GM13977 (cell line): ENCODE measurements around the gene ZNF362.

ENCODE experiments used
- DNase-seq: peaks from one replicate; pipeline ENCODE4 v3.0.0; 2012; ENCODE audit warnings: low spot score
- in situ Hi-C: fragments of 300-500 bp; cut with MboI; formaldehyde crosslinking; loops from one replicate; pipeline ENCODE4 v1.12.0; 2022; ENCODE audit warnings: low sequenced_read_pairs, low pct_unique_long_range_greater_than_20kb, mixed read lengths, inconsistent platforms; ENCODE audit not compliant: unreplicated experiment
- TF ChIP-seq, protein P1 (sequence below): IDR thresholded peaks from 2 replicates; pipeline ENCODE4 v1.5.1; 2012; ENCODE audit warnings: mild to moderate bottlenecking, control low read depth; ENCODE audit not compliant: insufficient read depth; ENCODE audit errors: extremely low read depth, missing control alignments

ZNF362 gene

GRCh38 chr1:33317354-33317753 is 61.1 kb downstream of the ZNF362 start:
- TF ChIP-seq, protein P1, sequence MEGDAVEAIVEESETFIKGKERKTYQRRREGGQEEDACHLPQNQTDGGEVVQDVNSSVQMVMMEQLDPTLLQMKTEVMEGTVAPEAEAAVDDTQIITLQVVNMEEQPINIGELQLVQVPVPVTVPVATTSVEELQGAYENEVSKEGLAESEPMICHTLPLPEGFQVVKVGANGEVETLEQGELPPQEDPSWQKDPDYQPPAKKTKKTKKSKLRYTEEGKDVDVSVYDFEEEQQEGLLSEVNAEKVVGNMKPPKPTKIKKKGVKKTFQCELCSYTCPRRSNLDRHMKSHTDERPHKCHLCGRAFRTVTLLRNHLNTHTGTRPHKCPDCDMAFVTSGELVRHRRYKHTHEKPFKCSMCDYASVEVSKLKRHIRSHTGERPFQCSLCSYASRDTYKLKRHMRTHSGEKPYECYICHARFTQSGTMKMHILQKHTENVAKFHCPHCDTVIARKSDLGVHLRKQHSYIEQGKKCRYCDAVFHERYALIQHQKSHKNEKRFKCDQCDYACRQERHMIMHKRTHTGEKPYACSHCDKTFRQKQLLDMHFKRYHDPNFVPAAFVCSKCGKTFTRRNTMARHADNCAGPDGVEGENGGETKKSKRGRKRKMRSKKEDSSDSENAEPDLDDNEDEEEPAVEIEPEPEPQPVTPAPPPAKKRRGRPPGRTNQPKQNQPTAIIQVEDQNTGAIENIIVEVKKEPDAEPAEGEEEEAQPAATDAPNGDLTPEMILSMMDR = no peak
- no peak for DNase-seq
- in situ Hi-C loops = no loop called here

GRCh38 chr1:33317946-33318345 is 61.7 kb downstream of the ZNF362 start:
- TF ChIP-seq, protein P1 = no peak
- in situ Hi-C loops = no loop called here
- no peak for DNase-seq

DNA sequence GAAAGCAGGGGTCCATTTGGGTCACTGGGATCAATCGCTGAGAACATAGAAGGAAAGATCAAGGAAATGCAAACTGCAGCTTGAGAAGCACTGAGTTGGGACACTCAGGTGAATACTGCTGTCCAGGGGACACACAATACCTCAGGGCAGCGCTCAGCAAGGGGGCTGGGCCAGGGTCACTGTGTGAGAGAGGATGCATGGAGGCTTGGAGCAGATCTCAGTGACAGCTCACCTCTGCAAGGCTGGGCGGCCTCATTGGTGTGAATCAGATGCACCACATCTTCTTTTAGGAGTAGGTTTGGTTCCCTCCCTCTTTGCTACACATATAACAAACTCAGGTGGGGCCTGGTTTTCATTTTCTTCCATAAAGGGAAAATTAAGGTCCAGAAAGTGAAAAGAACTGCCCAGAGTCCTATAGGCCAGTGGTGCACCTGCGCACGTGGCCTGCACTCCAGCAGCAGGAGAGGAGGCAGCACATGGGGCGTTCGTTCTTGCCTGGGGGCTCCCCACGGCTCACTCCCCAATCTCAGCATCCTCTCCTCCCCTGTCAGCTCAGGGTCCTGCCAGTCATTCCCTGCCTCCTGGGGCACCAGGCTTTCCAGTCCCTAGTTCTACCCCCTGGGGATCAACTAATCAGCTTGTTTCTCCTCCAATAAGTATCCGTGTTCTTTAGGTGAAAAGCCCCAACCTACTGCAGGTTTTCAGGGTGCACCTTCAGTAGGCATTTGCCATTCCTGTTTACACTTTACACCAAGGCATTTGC is 63.1 kb downstream of the ZNF362 start:
- in situ Hi-C loops = no loop called here
- no peak for DNase-seq
- TF ChIP-seq, protein P1 = no peak

- in situ Hi-C loops = no loop called here
- TF ChIP-seq, protein P1 = no peak
- DNase-seq = no peak
These were observed 63.8 kb downstream of the ZNF362 start for GRCh38 chr1:33319949-33320618.

DNA sequence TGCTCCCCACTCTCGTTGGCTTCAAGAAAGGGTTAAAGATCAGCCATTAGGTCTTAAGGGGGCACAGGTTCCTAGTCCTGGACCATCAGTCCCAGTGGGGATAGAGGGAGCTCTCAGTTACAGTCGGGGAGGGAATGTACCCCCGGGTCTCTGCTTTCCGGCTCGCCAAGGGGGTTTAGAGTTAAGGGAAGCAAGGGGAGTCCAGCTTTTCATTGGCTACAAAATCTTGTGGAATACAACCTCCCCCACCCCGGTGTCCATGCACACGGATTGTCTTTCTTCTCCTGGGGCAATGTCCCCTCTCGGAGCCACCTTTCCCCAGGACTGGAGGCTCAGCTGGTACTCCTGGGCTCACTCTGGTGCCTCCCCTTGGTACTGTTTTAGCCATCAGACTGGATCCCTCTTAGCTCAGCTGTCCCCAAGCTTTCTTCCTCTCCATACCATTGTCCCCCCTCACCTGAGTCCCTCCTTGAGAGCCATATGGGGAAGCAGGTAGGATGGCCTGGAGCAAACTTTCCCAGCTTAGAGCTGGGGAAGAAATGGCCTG is 64.4 kb downstream of the ZNF362 start, which contains the start of gene A3GALT2:
Gene A3GALT2, minus strand, starts transcription at position 480 of the 547 bp plus-strand sequence. Its CDS starts 0 bp downstream, at position 480.
- TF ChIP-seq, protein P1 = no peak
- peak; percentile 8 for DNase-seq
- in situ Hi-C loops = no loop called here

- in situ Hi-C loops = no loop called here
- TF ChIP-seq, protein P1 = no peak
- no peak for DNase-seq
These were observed 64.9 kb downstream of the ZNF362 start for GRCh38 chr1:33321178-33321577.
